Measurements from ENCODE around the gene BMP6.

DNA sequence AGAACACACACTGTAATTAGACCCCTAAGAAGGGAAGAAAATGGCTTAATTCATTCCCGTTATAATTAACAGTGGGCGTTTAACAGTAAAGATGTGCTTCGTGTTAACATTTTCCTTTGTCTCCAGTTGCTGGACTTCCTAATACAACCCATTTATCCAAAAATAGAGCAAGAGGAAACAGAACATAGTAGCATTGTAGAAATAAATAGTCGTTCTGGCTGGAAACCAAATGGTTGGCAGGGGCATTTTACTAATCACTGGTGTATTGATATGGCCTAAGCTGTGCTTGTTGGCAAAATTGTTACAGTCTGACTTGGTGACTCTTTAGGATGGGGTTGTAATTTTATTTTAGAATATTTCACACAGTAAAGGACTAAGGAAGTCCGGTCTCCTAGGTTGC is 89.8 kb downstream of the BMP6 start:
- TF ChIP-seq TP53 (CRISPR knock-in tag; IDR thresholded peaks at IDR 0.05) (no peak), CHD2 (IDR thresholded peaks at IDR 0.05; ENCODE audit: low read length, partially characterized antibody) (no peak), RARB (CRISPR knock-in tag; IDR thresholded peaks at IDR 0.05) (no peak), POLR2A (IDR thresholded peaks at IDR 0.05; ENCODE audit: low read length) (no peak), NPAS2 (CRISPR knock-in tag; IDR thresholded peaks at IDR 0.05; ENCODE audit: borderline replicate concordance) (no peak), CEBPB (IDR thresholded peaks at IDR 0.05) (no peak), ZSCAN20 (CRISPR knock-in tag; IDR thresholded peaks at IDR 0.05) (no peak), ESRRA (IDR thresholded peaks at IDR 0.05; ENCODE audit: borderline replicate concordance, low read length) (no peak), RAD21 (conservative IDR thresholded peaks at IDR 0.05 in 1 of 2, IDR thresholded peaks at IDR 0.05 in 1 of 2) (no peak), PHF8 (IDR thresholded peaks at IDR 0.05; ENCODE audit: borderline replicate concordance, low read depth) (no peak), RNF2 (IDR thresholded peaks at IDR 0.05; ENCODE audit: borderline replicate concordance, low read depth) (no peak)
- TF ChIP-seq, protein P1, sequence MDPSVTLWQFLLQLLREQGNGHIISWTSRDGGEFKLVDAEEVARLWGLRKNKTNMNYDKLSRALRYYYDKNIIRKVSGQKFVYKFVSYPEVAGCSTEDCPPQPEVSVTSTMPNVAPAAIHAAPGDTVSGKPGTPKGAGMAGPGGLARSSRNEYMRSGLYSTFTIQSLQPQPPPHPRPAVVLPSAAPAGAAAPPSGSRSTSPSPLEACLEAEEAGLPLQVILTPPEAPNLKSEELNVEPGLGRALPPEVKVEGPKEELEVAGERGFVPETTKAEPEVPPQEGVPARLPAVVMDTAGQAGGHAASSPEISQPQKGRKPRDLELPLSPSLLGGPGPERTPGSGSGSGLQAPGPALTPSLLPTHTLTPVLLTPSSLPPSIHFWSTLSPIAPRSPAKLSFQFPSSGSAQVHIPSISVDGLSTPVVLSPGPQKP (IDR thresholded peaks at IDR 0.05; ENCODE audit: low read depth, low read length) = no peak
- TF ChIP-seq, protein P2, sequence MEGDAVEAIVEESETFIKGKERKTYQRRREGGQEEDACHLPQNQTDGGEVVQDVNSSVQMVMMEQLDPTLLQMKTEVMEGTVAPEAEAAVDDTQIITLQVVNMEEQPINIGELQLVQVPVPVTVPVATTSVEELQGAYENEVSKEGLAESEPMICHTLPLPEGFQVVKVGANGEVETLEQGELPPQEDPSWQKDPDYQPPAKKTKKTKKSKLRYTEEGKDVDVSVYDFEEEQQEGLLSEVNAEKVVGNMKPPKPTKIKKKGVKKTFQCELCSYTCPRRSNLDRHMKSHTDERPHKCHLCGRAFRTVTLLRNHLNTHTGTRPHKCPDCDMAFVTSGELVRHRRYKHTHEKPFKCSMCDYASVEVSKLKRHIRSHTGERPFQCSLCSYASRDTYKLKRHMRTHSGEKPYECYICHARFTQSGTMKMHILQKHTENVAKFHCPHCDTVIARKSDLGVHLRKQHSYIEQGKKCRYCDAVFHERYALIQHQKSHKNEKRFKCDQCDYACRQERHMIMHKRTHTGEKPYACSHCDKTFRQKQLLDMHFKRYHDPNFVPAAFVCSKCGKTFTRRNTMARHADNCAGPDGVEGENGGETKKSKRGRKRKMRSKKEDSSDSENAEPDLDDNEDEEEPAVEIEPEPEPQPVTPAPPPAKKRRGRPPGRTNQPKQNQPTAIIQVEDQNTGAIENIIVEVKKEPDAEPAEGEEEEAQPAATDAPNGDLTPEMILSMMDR (IDR thresholded peaks at IDR 0.05) = no peak
- TF ChIP-seq, protein P3, sequence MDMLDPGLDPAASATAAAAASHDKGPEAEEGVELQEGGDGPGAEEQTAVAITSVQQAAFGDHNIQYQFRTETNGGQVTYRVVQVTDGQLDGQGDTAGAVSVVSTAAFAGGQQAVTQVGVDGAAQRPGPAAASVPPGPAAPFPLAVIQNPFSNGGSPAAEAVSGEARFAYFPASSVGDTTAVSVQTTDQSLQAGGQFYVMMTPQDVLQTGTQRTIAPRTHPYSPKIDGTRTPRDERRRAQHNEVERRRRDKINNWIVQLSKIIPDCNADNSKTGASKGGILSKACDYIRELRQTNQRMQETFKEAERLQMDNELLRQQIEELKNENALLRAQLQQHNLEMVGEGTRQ (IDR thresholded peaks at IDR 0.05) = no peak
